ENCODE data around the gene MCM7. TPM values are rescaled to one million over a fixed set of nuclear protein-coding genes. Genes with fewer than 3 reads are reported as not detected.

Gene MCM7
- total RNA-seq (2012; rRNA removed) (130 and 137 TPM in 2 replicates), polyA plus RNA-seq (2012; rRNA removed) (104 and 119 TPM in 2 replicates), Bru-seq, nascent RNA (percentile 71 among the genes with signal in this experiment), BruChase-seq, experiment 1, labeled RNA remaining after a 6-hour chase (percentile 75 among the genes with signal in this experiment), BruChase-seq, experiment 2, labeled RNA remaining after a 2-hour chase (percentile 69 among the genes with signal in this experiment)
- polyA plus RNA-seq (2012; cell fraction: cytosol; rRNA removed), result 47.2 and 71.0 TPM in 2 replicates
- 196 and 287 TPM in 2 replicates for polyA plus RNA-seq (2012; cell fraction: nucleus; rRNA removed; ENCODE audit: low replicate concordance)
- long read RNA-seq, transcript MCM7-201 (15 exons, 2,957 nt), result major isoform, 29 of 53 reads
- long read RNA-seq, partial matches to known transcripts, result 10 of 53 reads
- long read RNA-seq, other reads (novel, unspliced or antisense), result 13 of 53 reads

DNA sequence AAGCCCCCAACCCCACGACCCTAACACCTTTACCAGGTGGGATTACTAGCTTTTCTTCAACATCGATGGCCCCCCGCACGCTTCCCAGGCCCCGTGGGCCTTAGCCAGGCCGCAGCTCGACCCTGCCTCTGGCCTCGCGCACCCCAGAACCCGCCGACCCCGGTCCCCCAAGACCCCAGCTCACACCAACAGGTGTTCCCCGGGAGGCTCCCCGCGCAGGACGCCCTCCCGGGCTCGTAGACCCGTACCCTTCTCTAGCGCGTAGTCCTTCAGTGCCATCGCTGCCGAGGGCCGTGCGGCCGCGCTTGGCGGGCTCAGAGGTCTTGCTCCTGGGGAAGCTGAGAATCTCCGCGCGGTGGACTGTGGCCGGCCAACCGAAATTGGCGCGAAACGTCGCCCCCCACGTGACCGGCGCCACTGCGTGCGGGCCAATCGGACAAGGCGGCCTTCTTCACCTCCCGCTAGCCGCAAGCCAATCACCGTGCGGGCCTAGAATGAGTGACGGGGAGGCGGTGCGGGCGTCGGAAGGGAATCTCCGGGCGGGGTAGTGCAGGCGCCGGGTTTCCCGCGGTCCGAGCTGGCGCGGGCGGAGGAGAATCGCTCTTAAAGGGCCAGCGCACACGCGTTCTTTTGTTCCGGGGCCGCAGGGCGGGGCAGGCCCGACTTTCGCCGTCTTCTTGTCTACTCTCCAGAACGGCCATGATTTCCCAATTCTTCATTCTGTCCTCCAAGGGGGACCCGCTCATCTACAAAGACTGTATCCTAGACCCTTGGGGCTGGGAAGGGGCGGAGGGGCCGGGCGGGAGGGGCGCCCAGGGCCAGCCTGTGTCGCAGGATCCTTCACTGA, at the start of gene MCM7, which contains the start of gene AP4M1:
TSS of gene MCM7 (minus strand) at position 382 of the 847 bp plus-strand sequence. CDS start at position 279, 103 bp downstream.
TSS of gene AP4M1 (plus strand) at position 628 of the 847 bp plus-strand sequence. CDS start at position 700, 72 bp downstream.
- POLR2A ChIA-PET (ENCODE audit: unreplicated experiment), result interaction anchor here (0.8 to 1.7 kb wide), 2 partner anchors 14 to 20 kb away, joined by 3 to 6 read pairs; no protein-coding TSS in a partner anchor
- 0% methylated on average over 17 of the region's 80 CpGs; no CpG with 5 or more reads in 1 of the 2 experiments for WGBS, 2 experiments (ENCODE audit: extremely low coverage in 2 of 2, insufficient read length in 1 of 2)

More for the DNA sequence above, at the start of gene MCM7, which contains the start of gene AP4M1:
- Histone ChIP-seq H4K20me1 (ENCODE audit: insufficient read depth, low read length) (peaks cover 7% of the 10 kb centered on the region; the same call in 1 of the 2 replicates), H3K4ac (ENCODE audit: low read depth, low read length) (peak within 1 kb of the TSS; percentile 96), H3K56ac (ENCODE audit: extremely low read depth, insufficient read depth, low read length) (peak within 1 kb of the TSS; percentile 62; the same call in 1 of the 2 replicates), H3K27me3 (ENCODE audit: control insufficient read depth, insufficient read depth, low read length) (no peaks in the 10 kb centered on the region), H2BK20ac (ENCODE audit: low read depth, low read length) (peak within 1 kb of the TSS; percentile 80; the same call in 1 of the 2 replicates), H3K79me1 (ENCODE audit: low read depth in 1 of 2, low read length in 2 of 2) (peaks cover 28 to 57% of the 10 kb centered on the region in 2 experiments), H3K27ac (ENCODE audit: insufficient read depth, low read length) (peak within 1 kb of the TSS; percentile 80), H2AK9ac (replicated peaks; ENCODE audit: low read depth, low read length, poor library complexity) (peak within 1 kb of the TSS; percentile 98), H2BK15ac (ENCODE audit: low read depth, low read length) (peak within 1 kb of the TSS; percentile 81; the same call in 2 of the 3 replicates), H3K14ac (replicated peaks; ENCODE audit: low read depth, low read length) (peak within 1 kb of the TSS; percentile 92), H3K23ac (ENCODE audit: low read depth, low read length) (peak within 1 kb of the TSS; percentile 91), H2BK5ac (ENCODE audit: low read depth, low read length, poor library complexity, severe bottlenecking) (peak within 1 kb of the TSS; percentile 58), H2AFZ (replicated peaks; ENCODE audit: low read length, poor library complexity) (peak within 1 kb of the TSS; percentile 94), H4K8ac (ENCODE audit: low read depth in 2 of 2, low read length in 2 of 2) (peak within 1 kb of the TSS; percentile 67 to 96; a peak in 3 of 4 replicates), H3K18ac (ENCODE audit: low read depth, low read length) (no peak within 1 kb of the TSS; the same call in 1 of the 2 replicates), H2AK5ac (ENCODE audit: low read depth, low read length) (peak within 1 kb of the TSS; percentile 97), H3K4me2 (ENCODE audit: low read depth, low read length) (peak within 1 kb of the TSS; percentile 87), H4K91ac (ENCODE audit: insufficient read depth, low read depth, low read length) (peak within 1 kb of the TSS; percentile 90), H3K9me1 (ENCODE audit: insufficient read depth, low read length) (peaks cover 5% of the 10 kb centered on the region; the same call in 1 of the 2 replicates), H4K5ac (ENCODE audit: low read depth, low read length) (peak within 1 kb of the TSS; percentile 27), H3K36me3 (ENCODE audit: control insufficient read depth, insufficient read depth, low read length) (peaks cover 46% of the 10 kb centered on the region), H3K9ac (ENCODE audit: low read depth, low read length) (peak within 1 kb of the TSS; percentile 75), H2BK120ac (ENCODE audit: low read depth, low read length) (peak within 1 kb of the TSS; percentile 88), H3K4me3 (ENCODE audit: insufficient read depth, low read depth, low read length) (peak within 1 kb of the TSS; percentile 54), H3K4me1 (ENCODE audit: control insufficient read depth, insufficient read depth, low read length) (peaks cover 15% of the 10 kb centered on the region), H3K9me3 (ENCODE audit: control insufficient read depth, insufficient read depth, low read length) (no peaks in the 10 kb centered on the region)
- in situ Hi-C loops (cut with MboI; ENCODE audit: low sequenced_read_pairs) (no loop called here), intact Hi-C loops (cut with micrococcal nuclease) (loop anchor here (2.0 kb wide), 1 partner anchor 18 kb away; the partner anchor contains the start of genes CNPY4 and TAF6), dilution Hi-C loops (cut with HindIII; ENCODE audit: low sequenced_read_pairs, unreplicated experiment) (no loop called here)
- peak; percentile 27; the same call in 1 of the 2 replicates for TF ChIP-seq BHLHE40 (IDR thresholded peaks at IDR 0.05; ENCODE audit: low read depth, low read length)
- no peak for TF ChIP-seq NFE2L2 (IDR thresholded peaks at IDR 0.05; ENCODE audit: low read depth, low read length)
- TF ChIP-seq, protein P1, sequence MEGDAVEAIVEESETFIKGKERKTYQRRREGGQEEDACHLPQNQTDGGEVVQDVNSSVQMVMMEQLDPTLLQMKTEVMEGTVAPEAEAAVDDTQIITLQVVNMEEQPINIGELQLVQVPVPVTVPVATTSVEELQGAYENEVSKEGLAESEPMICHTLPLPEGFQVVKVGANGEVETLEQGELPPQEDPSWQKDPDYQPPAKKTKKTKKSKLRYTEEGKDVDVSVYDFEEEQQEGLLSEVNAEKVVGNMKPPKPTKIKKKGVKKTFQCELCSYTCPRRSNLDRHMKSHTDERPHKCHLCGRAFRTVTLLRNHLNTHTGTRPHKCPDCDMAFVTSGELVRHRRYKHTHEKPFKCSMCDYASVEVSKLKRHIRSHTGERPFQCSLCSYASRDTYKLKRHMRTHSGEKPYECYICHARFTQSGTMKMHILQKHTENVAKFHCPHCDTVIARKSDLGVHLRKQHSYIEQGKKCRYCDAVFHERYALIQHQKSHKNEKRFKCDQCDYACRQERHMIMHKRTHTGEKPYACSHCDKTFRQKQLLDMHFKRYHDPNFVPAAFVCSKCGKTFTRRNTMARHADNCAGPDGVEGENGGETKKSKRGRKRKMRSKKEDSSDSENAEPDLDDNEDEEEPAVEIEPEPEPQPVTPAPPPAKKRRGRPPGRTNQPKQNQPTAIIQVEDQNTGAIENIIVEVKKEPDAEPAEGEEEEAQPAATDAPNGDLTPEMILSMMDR (conservative IDR thresholded peaks at IDR 0.05; ENCODE audit: low read depth, low read length), result no peak
- peak; percentile 76 for TF ChIP-seq POLR2A (IDR thresholded peaks at IDR 0.05; ENCODE audit: low read depth, low read length)
- no peak for TF ChIP-seq RCOR1 (IDR thresholded peaks at IDR 0.05; ENCODE audit: insufficient replicate concordance, low read length)
- peak; percentile 99 for TF ChIP-seq USF2 (IDR thresholded peaks at IDR 0.05; ENCODE audit: low read depth, low read length)
- no peak for TF ChIP-seq RFX5 (IDR thresholded peaks at IDR 0.05; ENCODE audit: low read depth, low read length)
- TF ChIP-seq MAZ (IDR thresholded peaks at IDR 0.05; ENCODE audit: borderline replicate concordance, low read depth, low read length), result peak; percentile 88
- TF ChIP-seq SMC3 (IDR thresholded peaks at IDR 0.05; ENCODE audit: low read depth, low read length), result no peak
- TF ChIP-seq MXI1 (IDR thresholded peaks at IDR 0.05; ENCODE audit: borderline replicate concordance, low read depth, low read length), result peak; percentile 90
- peak; percentile 35; the same call in 1 of the 2 replicates for TF ChIP-seq FOS (IDR thresholded peaks at IDR 0.05; ENCODE audit: low read depth, low read length)
- peak; percentile 48 for TF ChIP-seq CEBPB (IDR thresholded peaks at IDR 0.05; ENCODE audit: low read depth, low read length)
- CTCF ChIA-PET, result interaction anchor here (1.3 kb wide), 1 partner anchor 11 kb away, joined by 5 read pairs; no protein-coding TSS in a partner anchor
- ATAC-seq (ENCODE audit: low read depth) (peak; percentile 80), DNase-seq (peak; percentile 99)
- BruUV-seq (replicated peaks), result no TSS peak
